Mammary epithelial cell (primary cell): Measurements from ENCODE around the gene AOAH.

Source experiments
- CTCF ChIP-seq, 2 donors: IDR thresholded peaks in 1 of 2; conservative IDR thresholded peaks in 1 of 2; 2 replicates each; pipeline ENCODE4 v1.5.1; 2011 to 2012; ENCODE audit warnings: inconsistent platforms in 2 of 2, low read length in 2 of 2, mild to moderate bottlenecking in 2 of 2, control low read depth in 1 of 2, low read depth in 1 of 2; ENCODE audit not compliant: insufficient read depth in 1 of 2; ENCODE audit errors: extremely low read depth in 1 of 2
- EZH2 ChIP-seq: IDR thresholded peaks from 2 replicates; pipeline ENCODE4 v1.6.1; 2012; ENCODE audit warnings: low read length, inconsistent platforms, borderline replicate concordance

- TF ChIP-seq CTCF (conservative IDR thresholded peaks at IDR 0.05 in 1 of 2, IDR thresholded peaks at IDR 0.05 in 1 of 2; ENCODE audit: extremely low read depth in 1 of 2, insufficient read depth in 1 of 2, low read depth in 1 of 2, low read length in 2 of 2) (no peak), EZH2 (no peak)
Measured at GRCh38 chr7:36523371-36524101, 200.8 kb downstream of the AOAH start.
